ENCODE data around the gene COL7A1. TPM values are rescaled to one million over a fixed set of nuclear protein-coding genes. Genes with fewer than 3 reads are reported as not detected.

COL7A1 gene
- total and polyA plus RNA-seq, 2 of the 13 experiments (the other 11 are each of a cell fraction or from before 2014, with no cell fraction given), result 2.7 to 11.7 TPM

- TF ChIP-seq ZNF772 (CRISPR knock-in tag; IDR thresholded peaks at IDR 0.05), result peak; percentile 16; the same call in 1 of the 2 replicates
- 0 out of 2 replicates have a peak, but pooled peaks have one; percentile 8 for TF ChIP-seq KLF6 (CRISPR knock-in tag; IDR thresholded peaks at IDR 0.05)
- TF ChIP-seq ZNF598 (CRISPR knock-in tag; IDR thresholded peaks at IDR 0.05; ENCODE audit: borderline replicate concordance), result no peak
- no peak for TF ChIP-seq NFKBIZ (CRISPR knock-in tag; IDR thresholded peaks at IDR 0.05)
- TF ChIP-seq GPBP1L1 (CRISPR knock-in tag; IDR thresholded peaks at IDR 0.05), result no peak
- peak in 1 of 2 experiments; percentile 42; a peak in 1 of 4 replicates for TF ChIP-seq REST (IDR thresholded peaks at IDR 0.05; ENCODE audit: borderline replicate concordance in 1 of 2, low read depth in 1 of 2, low read length in 2 of 2)
- TF ChIP-seq ZNF776 (CRISPR knock-in tag; IDR thresholded peaks at IDR 0.05), result no peak; the same call in 1 of the 2 replicates
- TF ChIP-seq ZNF460 (CRISPR knock-in tag; IDR thresholded peaks at IDR 0.05; ENCODE audit: borderline replicate concordance), result no peak
- no peak for TF ChIP-seq TEF (CRISPR knock-in tag; IDR thresholded peaks at IDR 0.05)
- no peak for TF ChIP-seq EP300 (IDR thresholded peaks at IDR 0.05; ENCODE audit: low read depth in 2 of 2, low read length in 2 of 2)
- TF ChIP-seq EP300 (CRISPR knock-in tag; IDR thresholded peaks at IDR 0.05; ENCODE audit: borderline replicate concordance), result no peak
- no peak for TF ChIP-seq HNRNPUL1 (IDR thresholded peaks at IDR 0.05; ENCODE audit: low read depth, low read length)
- TF ChIP-seq, protein P1, sequence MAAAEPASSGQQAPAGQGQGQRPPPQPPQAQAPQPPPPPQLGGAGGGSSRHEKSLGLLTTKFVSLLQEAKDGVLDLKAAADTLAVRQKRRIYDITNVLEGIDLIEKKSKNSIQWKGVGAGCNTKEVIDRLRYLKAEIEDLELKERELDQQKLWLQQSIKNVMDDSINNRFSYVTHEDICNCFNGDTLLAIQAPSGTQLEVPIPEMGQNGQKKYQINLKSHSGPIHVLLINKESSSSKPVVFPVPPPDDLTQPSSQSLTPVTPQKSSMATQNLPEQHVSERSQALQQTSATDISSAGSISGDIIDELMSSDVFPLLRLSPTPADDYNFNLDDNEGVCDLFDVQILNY (CRISPR knock-in tag; conservative IDR thresholded peaks at IDR 0.05), result no peak
- TF ChIP-seq IRF2 (CRISPR knock-in tag; IDR thresholded peaks at IDR 0.05), result no peak
- TF ChIP-seq ZNF775 (CRISPR knock-in tag; IDR thresholded peaks at IDR 0.05; ENCODE audit: borderline replicate concordance), result no peak
- no peak; the same call in 1 of the 2 replicates for TF ChIP-seq TIGD3 (CRISPR knock-in tag; IDR thresholded peaks at IDR 0.05; ENCODE audit: borderline replicate concordance)
- TF ChIP-seq TMF1 (CRISPR knock-in tag; IDR thresholded peaks at IDR 0.05; ENCODE audit: low read depth), result 0 out of 2 replicates have a peak, but pooled peaks have one; percentile 48
- no peak for TF ChIP-seq ZNF766 (CRISPR knock-in tag; IDR thresholded peaks at IDR 0.05; ENCODE audit: borderline replicate concordance)
These were observed 39.0 kb downstream of the COL7A1 start (continued) for GRCh38 chr3:48555949-48556795.

All from HepG2 (cell line).